Stimulated activated CD8-positive, alpha-beta memory T cell treated with anti-CD3 and anti-CD28 coated beads, Interleukin-12 subunit alpha, Interleukin-12 subunit beta, amount 100 ng/mL, for 1 hour (primary cell): Measurements from ENCODE around the gene ZNF746.
"Not testable (repeated sequence)": the region's sequence is repeated elsewhere in the genome, so short reads cannot be mapped to it uniquely, and the experiment has no call there.

Source experiments
- DNase-seq: peaks from one replicate; pipeline ENCODE4 v3.0.0-alpha.2; 2020; ENCODE audit warnings: low read depth

The ZNF746 gene

DNA sequence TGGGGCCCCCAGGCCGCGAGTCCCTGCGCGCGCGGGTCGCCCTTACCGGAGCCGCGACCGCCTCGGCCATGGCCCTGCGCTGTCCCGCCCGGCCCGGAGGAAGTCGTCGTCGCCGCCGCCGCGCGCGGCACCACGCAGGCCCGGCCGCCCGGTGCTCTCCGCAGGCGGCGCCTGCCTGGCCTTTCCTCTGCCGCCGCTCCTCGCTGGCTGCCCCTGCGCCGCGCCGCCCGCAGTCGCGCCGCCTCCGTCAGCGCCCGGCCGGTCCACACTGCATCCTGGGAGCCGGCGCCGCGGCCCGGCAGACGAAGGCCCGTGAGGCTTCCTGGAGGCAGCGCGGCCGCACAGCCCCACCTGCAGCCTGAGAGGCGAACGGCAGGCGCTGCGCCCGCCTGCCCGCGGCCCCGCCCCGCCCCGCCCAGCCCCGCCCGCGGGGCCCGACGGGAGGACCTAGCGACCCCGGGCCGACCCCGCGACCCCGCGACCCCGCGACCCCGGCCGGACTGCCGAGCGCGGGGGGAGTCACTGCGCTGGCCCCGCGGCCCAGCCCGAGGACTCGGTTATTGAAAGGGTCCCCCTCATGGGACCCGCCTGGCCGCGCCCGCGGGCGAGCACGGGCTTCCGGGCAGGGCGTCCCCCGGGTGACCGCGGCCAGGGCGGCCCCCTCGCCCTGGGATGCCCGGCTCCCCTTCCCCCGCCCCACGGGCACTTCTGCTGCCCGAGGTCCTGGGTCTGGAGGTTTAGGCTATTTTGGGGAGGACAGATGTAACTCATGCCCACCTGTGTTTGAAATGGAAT, at the start of gene ZNF746:
Gene ZNF746 (minus strand): TSS at position 343 of the 795 bp plus-strand sequence. CDS start 273 bp downstream, at position 70.
- peak; percentile 61 for DNase-seq

DNA sequence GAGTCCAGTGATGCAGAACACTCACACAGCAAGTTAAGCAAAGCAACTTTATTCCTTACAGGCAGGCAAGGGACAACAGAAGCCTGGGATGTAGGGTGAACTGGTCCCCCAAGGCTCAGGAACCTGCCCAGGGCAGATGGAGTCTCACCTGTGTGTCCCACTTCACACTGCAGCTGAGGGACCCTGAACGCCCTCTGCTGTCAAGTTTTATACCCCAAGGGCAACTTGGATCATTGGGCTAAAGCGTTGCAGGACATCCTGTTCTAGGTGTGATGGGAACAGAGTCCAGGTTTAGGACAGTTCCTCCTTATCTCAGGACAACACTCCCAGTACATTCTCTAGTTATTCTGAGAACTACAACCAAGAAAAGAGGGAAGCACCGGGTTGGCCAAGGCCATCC, 49.5 kb upstream of the ZNF746 start:
- no peak for DNase-seq

- DNase-seq = no peak
These were observed 48.7 kb upstream of the ZNF746 start for GRCh38 chr7:149546331-149546730.

GRCh38 chr7:149544028-149544427, 46.4 kb upstream of the ZNF746 start:
- no peak for DNase-seq

- no peak for DNase-seq
These were observed 35.0 kb upstream of the ZNF746 start for GRCh38 chr7:149532654-149533053.

DNA sequence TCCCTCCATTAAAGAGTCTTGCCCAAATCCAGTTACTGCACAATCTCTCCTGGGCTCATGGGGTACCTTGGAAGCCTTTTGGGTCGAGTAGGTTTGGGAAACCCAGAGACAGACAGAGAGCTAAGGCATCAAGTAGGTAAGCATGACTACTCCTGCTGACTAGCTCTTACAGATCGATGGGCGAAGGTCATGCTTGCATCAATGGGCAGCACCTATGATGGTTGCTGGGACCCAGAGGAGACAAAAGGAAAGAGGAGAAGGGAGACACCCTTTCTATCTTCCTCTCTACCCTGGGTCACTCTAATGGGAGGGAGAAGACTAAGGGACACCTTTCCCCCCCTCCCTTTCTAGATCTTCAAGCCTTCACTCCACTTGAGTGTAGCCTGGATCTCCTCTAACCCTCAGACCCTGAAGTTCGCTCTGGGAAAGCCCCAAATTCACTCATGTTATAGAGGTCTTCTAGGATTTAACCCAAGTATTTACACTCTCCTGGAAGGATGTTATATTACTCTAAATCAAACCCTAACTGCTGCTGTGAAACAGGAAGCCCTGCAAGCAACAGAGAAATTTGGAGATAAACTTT, 31.6 kb upstream of the ZNF746 start:
- DNase-seq = no peak

DNA sequence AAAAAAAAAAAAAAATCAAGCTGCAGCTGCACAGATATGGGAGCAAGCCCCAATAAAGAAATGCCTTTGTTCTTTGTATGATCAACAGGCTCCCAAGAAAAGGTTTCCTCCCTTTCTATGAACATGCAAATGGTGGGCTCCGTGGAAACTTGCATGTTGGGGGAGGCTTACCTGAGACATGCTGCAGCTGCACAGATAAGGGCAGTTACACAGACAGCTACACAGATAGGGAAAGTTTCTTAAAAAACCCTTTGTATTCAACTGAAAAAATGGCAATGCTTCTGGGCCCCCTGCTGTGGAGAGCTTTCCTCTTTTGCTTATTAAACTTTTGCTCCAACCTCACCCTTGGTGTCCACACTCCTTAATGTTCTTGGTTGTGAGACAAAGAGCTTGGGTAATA, 29.8 kb upstream of the ZNF746 start:
- DNase-seq = no peak

- DNase-seq = no peak
These were observed 27.7 kb upstream of the ZNF746 start for GRCh38 chr7:149525280-149525679.

GRCh38 chr7:149524394-149524793, 26.8 kb upstream of the ZNF746 start:
- no peak for DNase-seq

DNA sequence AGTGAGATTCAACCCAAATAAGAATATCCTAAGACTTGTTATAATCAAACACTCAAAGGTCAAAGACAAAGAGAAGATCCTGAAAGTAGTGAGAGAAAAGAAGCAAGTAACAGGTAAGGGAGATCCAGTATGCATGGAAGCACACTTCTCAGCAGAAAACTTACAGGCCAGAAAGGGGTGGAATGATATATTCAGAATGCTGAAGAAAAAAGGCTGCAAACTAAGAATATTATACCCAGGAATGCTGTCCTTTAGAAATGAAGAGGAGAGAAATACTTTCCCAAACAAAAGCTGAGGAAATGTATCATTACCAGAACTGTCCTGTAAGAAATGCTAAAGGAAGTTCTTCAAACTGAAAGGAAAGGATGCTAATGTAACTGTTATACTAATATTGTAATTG, 12.6 kb upstream of the ZNF746 start:
- DNase-seq = no peak

DNA sequence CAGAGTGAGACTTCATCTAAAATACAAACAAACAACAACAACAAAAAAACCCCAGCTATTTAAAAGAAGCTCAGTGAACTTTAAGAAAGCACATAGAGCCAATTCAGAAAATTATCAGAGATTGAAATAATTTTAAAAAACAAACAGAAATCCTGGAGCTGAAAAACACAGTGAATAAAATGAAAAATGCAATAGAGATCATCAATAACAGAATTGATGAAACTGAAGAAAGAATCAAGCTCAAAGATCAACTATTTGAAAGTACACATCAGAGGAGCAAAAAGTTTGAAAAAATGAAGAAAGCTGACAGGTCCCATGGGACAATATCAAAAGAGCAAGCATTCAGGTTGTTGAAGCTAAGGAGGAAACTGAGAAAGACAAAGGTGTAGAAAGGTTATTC, 12.2 kb upstream of the ZNF746 start:
- no peak for DNase-seq

- DNase-seq = no peak
These were observed 7.9 kb upstream of the ZNF746 start for GRCh38 chr7:149505551-149505950.

GRCh38 chr7:149501651-149502050, 4.0 kb upstream of the ZNF746 start:
- DNase-seq = no peak

DNA sequence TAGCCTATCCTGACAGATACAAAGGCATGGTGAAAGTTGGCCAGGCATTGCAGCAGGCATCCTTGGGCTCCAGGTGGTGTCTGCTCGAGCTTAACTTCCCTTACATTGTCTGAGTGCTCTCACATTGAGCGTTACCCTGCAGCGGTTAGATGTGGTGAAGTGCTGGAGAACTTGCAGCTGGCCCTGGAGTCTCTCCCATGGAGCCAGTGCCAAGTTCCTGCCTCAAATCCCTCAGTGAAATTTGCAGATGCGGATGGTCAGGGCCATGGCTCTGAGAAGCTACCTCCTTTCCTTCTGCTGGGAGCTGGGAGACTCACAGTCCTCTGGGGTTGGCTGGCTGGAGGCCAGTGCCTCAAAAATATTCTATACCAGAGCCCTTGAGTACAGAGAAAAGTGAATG, 3.3 kb upstream of the ZNF746 start:
- DNase-seq = no peak

GRCh38 chr7:149500201-149500600, 2.6 kb upstream of the ZNF746 start:
- DNase-seq = no peak

DNA sequence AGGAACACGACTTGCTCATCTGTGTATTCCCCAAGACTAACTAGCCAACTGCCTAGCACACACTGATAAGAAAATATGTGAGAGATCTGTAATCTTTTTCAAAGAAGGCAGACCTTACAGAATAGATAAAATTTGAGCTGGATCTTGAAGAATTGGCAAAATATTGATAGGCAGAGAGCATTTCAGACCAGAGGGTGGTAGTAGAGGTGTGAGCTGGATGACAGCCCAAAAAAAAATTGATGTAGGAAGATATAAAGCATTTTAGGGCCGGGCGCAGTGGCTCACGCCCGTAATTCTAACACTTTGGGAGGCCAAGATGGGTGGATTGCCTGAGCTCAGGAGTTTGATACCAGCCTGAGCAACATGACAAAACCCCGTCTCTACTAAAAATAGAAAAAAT, 1.2 kb upstream of the ZNF746 start:
- no peak for DNase-seq

DNA sequence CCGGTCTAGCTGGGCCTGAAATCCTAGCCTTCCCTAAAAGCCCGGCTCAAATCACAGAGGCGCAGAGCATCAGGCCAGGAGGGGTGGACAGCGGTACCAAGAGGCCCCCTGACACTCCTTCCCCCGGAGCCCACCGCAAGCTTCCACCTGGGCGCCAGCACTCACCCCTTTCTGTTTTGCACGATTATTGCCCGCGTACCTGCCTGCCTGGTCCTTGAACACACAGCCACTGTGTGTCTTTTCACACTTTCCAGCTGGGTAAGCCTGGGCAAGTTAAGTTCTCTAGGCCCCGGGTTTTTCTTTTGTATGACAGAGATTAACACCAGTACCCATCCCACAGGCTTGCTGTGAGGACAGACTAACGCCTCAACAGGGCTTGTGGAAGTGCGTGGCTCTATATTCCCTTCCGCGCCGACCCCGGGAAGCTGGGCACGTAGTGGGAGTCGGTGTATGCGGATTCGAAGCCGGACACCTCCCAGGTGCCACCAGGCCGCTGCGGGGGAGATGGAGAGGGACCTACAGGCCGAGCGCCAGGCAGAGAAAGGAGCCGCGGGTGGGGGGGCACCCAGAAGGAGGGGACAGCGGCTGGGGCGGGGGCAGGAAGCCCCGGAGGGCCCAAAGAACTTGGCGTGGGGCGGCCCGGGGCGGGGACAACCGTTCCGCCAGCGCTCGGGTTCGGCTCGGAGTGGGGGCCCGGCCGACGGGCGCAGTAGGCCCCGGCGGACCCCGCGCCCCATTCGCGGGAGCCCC, 792 bp downstream of the ZNF746 start:
- peak; percentile 33 for DNase-seq

DNA sequence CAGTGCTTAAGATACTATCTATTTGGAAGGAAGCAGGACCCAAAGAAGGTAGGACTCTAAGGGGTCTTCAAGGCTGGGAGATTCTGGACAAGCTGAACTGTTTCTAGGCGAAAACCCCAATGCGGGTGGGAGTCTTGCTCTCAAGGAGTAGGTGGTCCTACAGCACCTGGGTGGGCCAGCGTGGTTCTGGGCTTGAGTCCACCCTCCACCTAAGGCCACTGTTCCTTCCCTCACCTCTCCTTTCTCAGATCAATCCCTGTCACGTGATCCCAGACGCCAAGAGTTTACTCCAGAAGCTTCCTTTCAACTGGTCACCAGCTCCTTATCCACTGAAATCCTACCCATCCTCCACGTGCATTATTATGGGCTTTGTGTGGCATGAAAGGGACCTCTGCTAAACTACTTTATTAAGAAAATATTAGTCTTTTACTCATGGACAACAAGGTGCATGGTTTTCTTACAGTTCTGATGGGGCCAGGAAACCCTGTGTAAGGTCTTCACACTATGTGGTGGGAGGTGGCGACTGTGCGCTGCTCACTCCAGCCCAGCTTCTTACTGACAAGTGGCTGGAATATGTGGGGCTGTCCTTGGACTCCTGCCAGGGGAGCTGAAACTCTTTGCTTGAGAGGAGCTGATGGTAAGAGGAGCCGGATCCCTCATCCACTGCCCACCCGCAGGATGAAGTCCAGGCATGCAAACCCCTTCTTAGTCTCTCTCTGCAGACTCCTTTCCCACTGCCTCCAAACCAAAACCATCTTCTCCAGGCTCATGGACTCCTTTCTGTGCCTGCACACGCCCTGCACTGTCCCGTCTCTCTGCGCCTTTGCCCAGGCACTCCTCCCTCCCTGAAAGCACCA, 1.6 kb downstream of the ZNF746 start:
- DNase-seq = no peak

GRCh38 chr7:149494738-149495368, 2.8 kb downstream of the ZNF746 start:
- DNase-seq = no peak

DNA sequence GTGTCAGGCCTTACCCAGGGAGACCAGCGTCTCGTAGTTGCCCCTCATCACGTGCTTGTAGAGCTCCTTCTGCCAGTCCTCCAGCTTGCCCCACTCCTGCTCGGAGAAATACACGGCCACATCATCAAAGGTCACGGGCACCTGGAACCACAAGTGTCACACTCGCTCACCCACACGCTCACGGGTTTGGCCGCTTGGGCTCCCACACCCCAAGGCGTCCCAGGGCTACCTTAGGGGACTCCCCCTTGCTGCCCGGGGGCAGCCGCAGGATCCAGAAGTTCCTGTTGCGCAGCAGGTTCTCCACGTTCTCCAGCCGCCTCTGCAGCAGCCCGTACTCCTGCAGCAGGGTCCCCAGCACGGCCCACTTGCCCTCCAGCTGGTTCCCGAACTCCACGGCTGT, 3.6 kb downstream of the ZNF746 start:
- DNase-seq = not testable (repeated sequence)

DNA sequence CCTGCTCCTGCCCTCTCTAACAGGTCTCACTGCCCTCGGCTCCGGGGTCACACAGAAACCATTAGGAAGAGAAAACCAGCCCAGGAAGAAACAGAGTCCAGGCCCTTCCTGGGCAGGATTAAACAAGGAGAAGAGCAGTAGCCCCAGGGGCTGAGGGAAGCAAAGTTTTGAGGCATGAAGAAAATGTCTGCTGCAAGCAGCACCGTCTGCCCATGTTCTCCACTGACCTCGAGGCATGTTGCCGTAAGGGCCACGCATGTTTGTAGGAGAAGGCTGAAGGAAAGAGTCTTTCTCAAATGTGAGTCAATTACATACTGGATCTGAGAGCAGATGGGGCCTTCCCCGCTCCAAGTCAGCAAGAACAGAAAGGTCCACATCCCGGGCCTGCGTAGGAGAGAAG, 4.2 kb downstream of the ZNF746 start:
- DNase-seq = no peak
